COR-L47 (cell line): ENCODE data around the gene P2RY6.

Experiments
- DNase-seq: peaks from one replicate; lab custom pipeline; 2025; lab: John Stamatoyannopoulos, UW

P2RY6 gene

DNA sequence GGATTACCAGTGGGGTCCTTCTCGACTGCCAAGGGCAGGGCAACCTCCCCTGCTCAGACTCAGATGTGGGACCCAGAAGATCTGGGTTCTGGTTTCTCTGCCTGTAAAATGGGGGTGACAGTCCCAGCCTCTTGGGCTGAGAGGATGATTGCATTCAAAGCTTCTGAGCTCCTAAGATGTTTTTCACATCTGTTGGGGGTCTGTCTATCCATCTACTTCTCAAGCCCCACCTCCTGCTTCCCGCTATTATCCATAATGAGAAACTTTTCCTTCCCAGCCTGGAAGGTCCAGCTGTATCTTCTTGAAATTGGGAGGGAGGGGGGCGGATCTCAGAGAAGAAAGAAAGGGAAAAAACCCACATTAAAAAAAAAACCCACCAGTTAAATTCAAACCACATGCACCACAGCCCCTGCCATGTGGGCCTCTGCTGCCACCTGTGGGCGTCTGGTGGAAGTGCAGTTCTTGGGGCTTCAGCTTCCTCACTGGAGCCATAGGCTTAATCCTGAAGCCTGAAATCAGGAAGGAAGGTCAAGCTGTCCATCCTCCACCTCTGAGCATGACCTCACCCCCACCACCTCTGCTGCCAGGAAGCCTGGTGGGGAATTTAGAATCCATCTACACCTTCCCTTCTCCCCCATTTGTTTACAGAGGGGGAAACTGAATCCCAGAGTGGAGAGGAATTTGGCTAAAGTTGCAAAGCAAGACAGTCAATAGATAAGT lies 63.2 kb downstream of the P2RY6 start:
- DNase-seq: peak; percentile 40

DNA sequence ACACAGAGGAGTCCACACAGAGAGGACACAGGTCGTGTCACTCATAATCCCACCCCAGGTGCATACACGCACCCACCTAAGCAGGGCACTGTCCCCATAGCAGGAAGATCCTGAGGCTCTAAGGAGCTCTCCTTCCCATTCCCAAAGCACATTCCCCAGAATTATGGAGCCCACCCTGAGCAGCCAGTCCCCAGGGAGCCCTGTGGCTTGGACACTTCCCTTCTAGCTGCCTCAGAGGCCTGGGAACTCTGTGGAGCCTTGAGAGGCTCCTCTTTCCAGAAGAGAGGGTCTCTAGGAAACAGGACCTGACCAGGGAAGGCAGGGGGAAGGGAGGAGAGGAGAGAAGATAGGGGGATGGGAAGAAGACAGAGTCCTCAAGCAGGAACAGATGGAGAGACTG lies 65.7 kb downstream of the P2RY6 start:
- DNase-seq: no peak

DNA sequence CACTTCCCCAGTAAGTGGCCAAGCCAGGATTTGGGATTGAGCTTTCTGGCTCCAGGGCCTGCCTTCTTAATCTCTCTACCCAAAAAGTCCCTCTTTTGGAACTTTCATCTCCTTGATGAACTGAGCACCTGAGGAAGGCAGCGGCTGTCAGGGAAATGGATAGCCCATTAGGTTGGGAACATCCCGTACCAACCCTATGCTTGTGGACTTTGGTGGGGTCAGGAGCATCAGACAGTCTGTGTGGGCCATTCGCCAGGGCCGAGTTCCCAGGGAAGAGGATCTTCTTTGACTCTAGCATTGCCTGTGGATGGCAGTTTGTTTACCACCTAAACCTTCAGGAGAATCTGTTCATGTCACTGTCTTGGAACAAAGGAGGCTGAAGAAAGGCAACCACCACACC lies 66.1 kb downstream of the P2RY6 start:
- DNase-seq: no peak

DNA sequence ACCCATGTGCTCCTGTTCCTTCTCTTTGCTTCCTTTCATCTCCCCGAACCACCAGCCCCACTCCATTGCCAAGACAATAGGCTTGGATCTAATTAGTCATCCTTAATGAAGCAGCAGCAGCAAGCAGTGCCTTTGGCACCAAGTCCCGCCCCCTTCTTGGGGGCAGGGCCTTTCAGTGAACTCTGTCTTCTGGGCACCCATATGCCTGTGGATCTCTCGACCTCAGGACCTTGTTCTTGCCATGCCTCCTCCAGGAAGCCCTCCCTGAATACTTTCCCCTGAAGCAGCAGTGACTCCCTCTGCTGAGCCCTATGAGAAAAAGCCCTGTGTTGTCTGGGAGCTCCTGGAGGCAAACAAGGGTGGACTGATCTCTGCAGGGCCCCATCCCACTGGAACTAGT lies 68.0 kb downstream of the P2RY6 start:
- DNase-seq: no peak

DNA sequence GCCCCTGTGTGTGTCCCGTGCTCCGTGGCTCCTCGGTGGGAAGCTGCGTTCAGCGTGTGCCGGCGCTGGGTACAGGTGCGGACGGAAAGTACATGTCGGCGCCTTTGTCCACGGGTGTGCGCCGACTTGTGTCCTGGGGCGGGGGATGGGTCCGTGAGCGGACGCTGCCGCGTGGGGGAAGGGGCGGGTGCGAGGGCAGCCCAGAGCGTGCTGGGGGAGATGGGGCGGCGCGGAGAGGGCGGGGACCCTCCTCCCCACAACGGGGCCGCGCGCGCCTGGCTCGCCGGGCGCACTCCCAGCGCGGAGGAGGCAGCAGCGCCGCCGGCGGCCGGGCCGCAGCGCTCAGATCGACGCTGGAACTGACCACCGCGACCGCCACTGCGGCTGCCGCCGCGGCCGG lies 70.5 kb downstream of the P2RY6 start:
- peak; percentile 40 for DNase-seq

DNA sequence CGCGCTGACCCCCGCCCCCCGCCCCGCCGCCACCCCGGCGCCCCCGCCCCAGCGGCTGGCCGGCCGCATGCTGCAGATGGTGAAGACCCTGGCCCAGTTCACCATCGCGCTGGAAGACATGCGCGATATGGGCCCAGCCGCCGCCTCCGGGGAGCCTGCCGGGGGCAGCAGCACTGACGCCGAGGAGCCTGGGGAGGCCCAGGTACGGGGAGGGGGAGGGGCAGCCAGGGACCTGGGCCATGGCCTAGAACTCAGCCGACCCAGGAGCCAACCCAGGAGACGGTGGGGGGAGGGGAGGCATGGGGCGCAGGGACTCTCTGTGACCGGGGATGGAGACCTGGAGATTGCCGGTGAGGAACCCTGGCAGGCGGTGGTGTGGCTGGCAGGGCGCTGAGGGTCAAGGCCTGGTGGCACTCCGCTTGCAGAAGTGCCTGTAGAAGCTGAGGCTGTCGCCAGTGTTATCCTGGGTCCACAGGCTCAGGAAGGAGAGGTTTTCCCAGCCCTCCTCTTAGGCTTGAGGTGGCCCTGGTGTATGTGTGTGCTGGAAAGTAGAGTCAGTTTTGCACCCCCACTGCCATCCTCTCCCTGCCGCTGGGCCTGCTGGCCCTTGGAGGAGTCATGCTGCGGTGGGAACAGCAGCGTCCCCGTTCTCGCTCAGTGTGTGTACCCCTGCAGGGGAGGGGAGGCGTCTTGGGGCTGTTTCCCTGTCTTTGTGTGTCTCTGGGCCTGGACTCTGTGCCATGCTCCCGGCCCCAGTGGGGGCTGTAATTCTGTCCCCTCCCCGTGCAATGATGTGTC lies 71.1 kb downstream of the P2RY6 start:
- DNase-seq: no peak

DNA sequence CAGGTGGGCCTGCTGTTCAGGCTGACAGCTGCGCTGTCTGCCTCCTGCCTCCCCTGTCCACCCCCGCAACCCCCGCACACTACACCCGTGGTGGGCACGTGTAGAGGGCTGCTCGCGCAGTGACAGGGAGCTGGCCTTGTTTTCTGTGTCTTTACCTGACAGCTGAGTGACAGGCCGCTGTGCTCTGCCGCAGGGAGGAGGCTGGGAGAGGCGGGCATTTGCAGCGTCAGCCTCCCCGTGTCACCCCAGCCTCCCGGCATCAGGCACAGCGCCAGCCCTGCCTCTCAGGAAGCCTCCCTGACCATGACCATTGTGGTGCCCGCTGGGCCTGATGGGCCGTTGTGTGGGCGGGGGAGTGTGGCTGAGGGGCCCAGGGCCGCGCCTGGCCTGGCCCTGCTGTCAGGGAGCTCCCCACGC lies 72.1 kb downstream of the P2RY6 start:
- DNase-seq: no peak

DNA sequence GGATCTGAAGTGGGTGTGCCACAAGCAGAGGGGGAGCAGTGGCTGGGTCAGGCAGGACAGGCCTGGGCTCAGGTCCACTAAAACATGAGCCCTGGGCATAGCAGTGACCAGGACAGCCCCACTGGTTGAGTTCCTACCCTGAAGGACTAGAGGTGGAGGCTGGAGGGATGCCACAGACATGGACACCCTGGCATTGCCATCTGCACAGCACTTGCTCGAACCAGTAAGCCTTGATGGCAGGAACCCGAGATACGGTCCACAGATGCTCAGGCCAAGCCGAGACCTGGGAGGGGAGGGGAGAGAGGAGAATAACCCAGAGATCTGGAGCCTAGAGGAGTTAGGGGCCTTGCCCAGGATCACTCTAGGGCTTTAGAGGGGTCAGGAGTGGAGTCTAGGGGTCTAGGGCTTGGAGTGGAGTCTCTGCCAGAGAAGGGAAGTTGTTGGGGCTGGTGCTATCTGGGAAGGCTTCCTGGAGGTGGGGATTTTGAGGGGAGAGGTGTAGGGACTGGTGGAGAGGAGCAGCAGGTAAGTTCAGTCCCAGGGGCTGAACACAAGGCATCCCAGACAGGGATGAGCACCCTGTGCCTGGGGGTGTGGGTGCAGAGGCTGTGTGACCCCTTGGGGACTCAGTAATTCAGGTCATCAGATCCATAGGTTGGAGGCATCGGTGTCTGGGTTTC lies 73.5 kb downstream of the P2RY6 start:
- DNase-seq: no peak

DNA sequence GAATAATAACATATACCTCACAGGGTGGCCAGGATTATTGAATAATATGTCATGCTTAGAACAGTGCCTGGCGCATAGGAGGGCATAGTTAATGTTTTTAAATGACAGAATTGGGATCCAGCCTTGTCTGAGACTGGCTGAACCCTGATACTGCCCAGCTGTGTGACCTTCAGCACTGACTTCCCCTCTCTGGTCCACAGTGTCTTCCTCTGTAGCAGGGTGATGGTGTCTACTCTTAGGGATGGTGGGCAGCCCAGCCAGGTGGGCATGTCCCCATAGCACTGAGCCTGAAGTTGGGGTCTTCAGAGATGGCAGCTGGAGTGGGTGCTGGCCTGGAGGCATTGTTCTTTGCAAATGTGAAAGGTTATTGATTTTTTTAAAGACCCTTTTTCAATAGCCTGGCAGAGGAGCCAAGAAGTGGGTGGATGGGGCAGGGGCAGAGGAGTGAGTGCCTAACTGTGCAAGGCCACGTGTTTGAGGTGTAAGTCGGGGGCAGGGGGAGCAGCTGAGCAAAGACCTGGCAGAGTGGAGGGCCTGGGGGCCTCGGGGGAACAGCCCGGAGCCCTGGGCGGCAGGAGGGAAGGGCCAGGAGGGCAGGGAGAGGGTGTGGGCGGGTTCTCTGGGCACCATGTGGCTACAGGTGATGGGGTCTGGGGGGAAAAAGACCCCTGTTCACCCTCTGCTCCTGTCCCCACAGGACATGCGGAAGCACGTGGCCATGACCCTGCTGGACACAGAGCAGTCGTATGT lies 74.2 kb downstream of the P2RY6 start:
- DNase-seq: no peak

DNA sequence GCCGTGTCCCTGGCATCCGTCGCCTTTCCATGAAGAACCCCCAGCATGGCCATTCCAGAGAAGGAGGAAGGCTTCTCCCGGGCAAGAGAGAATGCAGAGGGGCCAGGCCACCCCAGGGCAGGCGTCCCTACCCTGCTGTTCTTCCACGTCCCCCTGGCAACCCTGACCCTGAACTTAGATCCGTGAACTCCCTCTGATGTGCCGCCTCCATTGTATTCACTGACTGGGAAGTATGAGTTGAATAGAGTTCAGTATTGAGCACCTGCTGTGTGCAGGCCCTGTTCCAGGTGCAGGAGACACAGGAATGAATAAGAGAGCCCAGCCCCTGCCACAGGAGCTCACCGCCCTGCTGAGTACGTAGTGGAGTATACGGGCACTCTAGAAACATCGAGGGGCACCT lies 74.9 kb downstream of the P2RY6 start:
- peak; percentile 40 for DNase-seq
